HG03103 (cell line): ENCODE data around the gene WDR7.

ENCODE experiments used
- ATAC-seq: cut with Tn5 transposase; IDR thresholded peaks from one replicate; pipeline ENCODE4 v1.9.1; 2021; ENCODE audit warnings: low read depth; ENCODE audit not compliant: unreplicated experiment

The WDR7 gene

DNA sequence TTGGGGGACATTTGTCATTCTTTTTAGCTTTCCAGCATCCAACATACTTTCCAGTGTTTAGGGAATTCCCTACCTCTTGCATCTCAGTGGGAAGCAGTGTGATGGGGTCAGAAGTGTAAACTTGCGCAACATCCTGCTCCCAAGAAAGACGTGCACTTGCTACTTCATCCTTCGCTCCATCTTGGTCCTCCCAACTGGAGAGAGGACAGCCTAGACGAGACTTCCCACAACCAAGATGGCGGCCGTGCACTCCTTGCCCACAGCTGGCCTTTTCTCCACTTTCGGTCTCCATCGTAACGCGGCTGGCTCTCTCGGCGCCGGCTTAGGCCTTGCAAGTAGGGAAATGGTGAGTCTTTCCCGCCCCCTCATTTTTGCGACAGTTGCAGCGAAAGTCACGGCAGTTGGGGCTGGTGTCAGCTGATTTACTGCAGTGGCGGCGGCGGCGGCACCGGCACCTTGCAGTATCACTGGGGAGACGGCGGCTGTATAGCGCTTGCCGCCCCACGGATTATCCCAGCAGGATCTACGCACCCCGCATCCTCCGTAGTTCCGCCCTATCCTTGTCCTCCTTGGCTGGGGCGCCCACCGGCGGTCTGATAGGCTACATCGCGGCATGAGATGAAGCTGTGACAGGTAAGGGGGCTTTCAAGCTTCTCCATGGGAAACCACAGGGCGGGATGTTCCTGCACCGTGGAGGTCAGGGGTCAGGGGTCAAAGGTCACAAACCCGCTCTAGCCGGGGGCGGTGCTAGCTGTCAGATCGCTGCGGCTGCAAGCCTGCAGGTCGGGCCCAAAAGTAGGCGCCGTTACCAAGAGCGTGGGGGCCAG is at the start of gene WDR7:
Gene WDR7 (plus strand): TSS at position 416 of the 827 bp plus-strand sequence. CDS start 21,157 bp downstream, outside the sequence.
- ATAC-seq, result peak; percentile 92

DNA sequence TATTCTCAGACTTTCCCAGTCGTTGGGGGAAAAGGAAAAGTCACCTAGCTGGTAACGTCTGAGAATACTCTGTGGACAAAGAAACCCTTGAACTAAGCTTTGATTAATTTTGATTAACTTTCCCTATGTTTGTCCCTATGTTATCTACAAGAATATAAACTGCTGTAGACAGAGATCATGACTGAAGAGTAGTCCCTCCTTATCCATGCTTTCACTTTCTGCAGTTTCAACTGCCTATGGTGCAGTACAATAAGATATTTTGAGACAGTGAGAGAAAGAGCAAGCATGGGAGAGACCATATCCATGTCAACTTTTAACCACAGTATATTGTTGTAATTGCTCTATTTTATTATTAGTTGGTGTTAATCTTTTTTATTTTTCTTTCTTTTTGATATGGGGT is 44.5 kb upstream of the WDR7 start:
- ATAC-seq, result no peak

DNA sequence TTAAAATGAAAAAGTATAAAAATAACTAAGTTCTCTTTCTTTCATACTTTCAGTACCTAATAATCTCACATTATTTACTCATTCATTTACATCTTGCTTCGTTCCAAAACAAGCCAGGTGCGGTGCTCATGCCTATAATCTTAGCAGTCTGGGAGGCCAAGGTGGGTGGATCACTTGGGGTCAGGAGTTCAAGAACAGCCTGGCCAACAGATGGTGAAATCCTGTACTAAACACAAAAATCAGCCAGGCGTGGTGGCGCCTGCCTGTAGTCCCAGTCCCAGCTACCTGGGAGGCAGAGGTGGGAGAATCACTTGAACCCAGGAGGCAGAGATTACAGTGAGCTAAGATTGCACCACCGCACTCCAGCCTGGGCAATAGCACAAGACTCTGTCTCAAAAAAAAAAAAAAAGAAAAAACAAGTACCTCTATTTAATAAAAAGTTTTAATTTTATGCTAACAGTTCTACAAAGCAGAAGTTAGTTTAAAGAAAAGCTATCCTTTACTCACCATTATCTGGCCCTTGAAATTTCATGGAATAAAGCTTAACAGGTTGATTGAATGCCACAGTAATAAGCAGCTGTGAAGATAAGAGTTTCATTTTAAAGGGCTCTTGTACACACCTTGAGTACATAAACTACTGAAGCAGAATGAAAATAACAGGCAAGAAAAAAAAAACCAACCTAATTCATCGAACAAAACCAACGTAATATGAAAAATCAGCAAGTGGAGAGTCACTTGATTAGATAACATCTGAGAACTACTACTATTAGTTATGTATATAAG is 35.2 kb upstream of the WDR7 start:
- no peak for ATAC-seq

DNA sequence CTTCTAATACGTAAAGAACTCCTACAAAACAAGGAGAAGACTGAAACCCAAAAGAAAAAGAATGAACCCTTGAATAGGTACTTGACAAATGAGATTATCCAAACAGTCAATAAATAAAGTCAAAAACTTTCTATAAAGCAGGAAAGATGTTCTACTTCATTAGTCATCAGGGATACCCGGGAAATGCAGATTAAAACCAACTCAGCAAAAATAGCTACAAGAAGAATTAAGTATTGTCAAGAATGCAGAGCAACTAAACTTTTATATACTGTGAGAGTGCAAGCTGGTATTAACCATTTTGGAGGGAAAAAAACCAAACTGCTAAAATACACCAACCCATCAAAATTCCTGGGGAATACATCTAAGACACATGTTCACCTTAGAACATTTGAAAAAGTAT is 23.2 kb upstream of the WDR7 start:
- ATAC-seq, result no peak

DNA sequence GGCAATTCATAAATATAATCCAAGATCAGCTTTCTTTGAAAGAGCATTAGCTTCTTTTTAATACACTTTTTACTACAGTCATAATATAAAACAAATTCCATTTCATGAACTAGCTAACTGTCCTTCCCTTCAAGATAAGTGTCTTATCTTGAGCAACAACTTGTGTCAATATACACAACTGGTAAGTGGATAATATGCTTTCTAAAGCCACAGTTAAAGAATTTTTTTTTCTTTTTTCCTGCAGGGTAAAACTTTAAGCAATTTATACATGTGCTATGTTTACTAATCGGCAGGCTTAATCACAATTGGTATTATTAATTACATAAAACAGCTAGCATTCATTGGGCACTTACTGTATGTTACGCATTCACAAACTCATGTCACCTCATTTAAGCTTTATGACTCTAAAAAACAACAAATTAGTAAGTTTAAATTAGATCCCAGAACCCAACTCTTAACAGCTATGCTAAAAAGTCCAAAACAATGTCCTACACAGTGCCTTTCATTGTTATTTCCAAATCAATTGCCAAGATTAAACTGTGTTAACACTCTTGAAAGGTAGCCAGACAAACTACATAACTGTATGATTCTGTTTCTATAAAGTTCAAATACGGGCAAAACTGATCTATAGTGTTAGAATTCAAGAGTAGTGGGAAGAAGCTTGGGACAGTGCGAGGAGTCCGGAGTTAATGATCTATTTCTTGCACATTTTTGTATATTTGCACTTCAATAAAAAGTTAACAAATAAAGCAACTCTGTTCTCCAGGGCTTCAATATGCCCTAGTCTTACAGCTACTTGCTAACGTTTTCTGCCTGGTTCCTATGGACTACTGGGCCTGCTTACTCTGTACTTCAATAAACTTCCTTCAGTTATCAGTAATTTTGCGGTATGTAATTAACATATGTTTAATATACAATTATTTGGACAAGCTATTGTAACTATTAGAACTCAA is 18.8 kb upstream of the WDR7 start:
- ATAC-seq, result no peak

DNA sequence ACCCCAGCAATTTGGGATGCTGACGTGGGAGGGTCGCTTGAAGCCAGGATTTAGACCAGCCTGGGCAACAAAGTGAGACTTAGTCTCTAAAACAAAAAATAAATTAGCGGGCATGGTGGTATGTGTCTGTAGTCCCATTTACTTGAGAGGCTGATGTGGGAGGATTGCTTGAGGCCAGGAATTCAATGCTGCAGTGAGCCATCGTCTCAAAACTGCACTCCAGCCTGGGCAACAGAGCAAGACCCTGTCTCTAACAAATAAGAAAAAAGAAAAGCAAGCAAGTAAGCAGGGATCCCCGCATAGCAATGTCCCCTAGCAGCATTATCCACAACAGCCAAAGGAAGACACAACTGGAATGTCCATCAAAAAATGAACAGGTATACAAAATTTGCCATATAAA is 16.2 kb upstream of the WDR7 start:
- ATAC-seq, result no peak

DNA sequence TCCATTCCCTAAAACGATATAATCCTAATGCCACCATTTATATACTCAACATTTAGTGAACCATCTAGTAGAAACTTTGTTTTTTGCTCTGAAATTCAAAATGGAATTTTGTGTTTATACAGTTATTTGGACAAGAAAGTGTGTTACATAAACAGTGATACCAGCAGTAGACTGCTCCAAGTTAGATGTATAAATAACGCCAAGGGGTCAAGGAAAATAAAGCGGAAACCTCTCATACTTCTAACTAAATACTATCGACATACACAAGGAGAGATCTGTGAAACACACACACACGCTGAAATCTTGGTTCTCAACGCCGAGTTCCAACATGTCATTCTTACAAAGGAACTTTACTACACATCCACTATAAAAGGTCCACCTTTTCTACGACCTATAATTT is 14.0 kb upstream of the WDR7 start:
- ATAC-seq, result no peak

DNA sequence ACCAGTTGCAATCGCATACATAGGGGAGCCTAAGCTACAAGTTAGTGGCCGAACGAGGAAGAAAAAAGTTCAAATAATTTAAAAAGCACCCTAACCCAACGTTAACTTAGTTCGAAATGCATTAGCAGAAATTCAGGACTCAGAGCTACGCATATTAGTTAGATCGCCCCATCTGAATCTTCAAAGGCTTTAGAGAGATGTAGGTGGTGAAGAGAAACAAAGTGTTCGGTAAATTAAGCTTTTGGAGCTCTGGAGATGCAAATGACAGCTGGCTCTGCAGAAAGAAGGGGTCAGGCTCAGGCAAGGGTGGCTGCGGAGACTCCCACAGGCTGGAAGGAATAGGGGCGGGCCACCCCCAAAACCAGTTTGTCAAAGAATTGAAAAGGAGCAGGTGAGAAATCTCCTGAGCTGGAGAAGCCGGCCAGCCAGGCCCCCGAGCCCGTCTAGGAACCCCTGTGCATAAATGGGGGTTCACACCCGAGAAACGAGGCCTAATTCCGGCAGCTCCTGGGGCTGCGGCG is 13.4 kb upstream of the WDR7 start:
- ATAC-seq, result peak; percentile 12

DNA sequence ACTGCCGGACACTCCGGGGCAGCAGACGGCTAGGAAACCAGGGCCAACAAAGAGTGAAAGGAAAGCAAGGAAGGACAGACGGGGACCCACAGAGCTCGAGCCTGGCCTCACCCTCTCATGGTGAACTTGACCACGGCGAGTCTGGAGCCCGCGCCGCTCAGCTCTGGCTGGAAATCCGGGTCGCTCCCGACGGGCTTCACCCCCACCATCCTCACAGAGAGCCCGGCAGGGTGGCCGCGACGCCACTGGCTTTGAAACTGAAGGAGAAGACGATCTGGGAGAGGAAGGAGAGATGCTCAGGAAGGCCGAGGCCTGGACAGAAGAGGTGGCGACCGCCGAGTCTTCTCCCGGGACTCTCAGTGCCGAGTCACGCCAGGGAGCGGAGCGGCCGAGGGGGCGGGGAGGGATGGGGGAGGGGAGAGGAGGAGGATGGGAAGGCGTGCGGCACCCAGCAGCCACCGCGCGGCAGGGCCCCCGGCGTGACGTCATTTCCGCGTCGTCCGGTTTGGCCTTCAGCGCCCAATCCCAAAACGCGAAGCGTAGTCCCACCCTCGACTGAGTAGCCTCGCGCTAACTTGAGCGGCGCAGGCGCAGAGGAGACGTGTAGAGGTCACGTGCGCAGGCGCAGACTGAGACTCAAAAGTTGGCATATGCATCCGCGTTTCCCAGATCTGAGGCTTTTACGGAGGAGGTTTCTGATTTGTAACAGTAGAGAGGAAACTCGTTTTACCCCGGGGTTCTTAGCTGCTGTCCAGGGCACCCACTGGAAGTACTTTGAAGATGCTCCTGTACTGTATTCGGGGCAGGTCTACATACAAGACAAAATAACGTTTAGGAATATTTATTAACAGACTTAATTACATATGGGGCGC is 12.7 kb upstream of the WDR7 start, which contains the start of gene TXNL1:
Gene TXNL1 (minus strand): TSS at position 361 of the 872 bp plus-strand sequence. CDS start 152 bp downstream, at position 209.
- peak; percentile 94 for ATAC-seq

DNA sequence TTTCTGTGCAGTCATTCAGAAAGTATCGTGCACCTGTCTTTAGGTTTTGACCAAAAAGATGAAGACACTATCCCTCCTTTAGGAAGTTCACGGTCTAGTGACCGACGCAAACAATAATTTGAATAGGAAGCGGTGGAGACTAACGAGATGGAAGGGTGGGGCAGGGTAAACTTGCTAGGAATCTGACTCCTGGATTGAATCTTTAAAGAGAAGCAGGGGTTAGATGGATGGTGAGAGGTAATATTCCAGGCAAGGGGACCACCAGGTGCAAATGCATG is 12.1 kb upstream of the WDR7 start:
- ATAC-seq, result no peak

DNA sequence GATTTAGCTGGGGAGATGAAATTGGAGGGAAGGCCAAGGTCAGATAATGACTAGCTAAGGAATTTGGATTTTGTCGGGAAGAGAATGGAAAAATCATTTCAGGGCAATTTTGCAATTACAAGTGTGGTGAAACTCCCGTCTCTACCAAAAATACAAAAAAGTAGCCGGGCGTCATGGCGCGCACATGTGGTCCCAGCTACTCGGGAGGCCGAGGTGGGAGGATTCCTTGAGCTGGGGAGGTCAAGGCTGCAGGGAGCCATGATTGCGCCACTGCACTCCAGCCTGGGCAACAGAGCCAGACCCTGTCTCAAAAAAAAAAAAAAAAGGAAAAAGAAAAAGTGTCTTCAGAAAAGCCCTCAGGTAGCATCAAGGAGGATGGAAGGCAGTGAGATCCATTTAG is 11.6 kb upstream of the WDR7 start:
- no peak for ATAC-seq

DNA sequence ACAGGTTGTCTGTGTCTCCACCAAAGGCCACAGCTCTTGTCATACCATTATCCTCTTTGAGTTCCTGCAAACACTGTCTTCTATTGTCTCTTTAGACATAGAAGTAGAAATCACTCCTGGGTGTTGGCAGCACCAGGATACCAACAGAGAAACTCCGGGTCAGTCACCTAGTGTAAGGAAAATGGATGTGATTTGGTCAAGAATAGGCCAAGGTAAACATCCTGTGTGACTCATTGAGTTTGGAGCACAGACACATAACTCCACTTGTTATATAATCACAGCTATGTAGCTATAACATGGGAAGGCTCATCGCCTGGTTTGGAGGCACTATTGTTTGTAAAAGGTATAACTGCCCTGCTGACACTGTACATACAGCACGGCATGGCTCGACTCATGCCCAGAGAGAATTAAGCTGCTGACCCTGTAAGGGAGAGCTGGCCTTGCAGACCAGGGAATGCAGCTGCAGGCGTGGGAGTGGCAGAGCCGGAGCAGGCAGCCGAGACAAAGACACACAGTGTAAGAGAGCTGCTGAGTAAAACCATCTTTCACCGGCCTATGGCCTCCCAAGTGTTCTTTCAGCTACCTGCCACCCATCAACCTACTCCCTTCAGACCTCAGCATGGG is 9.3 kb upstream of the WDR7 start:
- ATAC-seq, result no peak

DNA sequence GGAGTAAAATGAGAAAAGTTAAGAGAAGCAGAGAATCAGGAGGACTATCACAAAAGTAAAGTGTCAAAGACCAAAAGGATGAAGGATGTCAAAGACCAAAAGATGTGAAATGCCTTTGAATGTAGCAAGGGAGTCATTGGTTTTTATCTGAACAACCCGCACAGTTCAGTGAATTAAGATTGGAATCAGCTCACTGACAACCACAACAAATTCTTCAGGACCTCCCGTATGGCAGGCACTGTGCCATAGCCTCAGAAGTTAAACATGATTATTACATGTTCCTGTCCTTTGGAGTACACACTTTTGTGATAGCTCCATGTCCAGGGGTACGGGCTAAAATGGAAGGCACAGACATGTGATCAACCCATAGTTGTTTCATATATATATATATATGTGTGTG is 7.8 kb upstream of the WDR7 start:
- no peak for ATAC-seq

DNA sequence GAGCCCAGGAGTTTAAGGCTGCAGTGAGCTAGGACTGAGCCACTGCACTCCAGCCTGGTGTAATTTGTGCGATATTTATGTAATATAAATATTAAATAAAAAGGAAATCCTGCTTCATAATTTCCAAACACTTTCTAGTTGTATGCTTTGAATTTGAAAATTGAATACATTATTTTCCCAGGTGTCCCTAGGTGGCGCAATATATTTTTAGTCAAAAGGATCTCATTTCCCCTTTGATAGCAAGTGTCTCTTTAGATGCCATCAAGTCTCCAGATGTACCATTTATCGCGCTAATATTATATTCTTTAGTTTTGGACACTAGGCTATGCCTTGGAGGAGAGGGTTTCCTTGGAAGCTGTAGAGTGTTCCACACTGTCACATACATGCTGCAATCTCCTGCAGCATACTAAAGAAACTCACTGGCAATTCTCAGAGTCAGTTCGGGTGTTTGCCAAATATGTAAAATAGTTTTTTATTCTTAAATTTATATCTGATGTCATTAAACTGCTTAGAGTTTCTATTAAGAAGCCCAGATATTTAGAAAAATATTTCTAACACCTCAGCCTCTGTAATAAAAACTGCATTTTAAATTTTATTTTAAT is 5.6 kb upstream of the WDR7 start:
- ATAC-seq, result no peak

DNA sequence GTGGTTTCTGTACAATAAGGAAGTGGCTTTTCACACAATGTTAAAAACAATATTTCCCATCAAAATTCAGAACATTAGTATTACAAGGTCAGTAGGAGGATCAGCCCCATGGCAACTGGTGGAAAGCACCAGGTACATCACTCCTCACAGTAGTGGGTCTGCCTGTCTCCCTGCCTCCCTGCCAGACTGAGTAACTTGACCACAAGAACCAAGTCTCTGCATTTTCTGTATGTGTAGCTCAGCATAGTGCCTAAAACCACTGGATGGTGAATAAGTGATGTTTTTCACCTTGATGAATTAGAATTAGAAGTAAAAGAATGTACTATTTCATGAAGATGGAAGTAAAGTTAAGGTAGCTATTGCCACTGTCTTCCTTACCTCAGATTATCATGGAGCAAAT is 4.1 kb upstream of the WDR7 start:
- no peak for ATAC-seq

DNA sequence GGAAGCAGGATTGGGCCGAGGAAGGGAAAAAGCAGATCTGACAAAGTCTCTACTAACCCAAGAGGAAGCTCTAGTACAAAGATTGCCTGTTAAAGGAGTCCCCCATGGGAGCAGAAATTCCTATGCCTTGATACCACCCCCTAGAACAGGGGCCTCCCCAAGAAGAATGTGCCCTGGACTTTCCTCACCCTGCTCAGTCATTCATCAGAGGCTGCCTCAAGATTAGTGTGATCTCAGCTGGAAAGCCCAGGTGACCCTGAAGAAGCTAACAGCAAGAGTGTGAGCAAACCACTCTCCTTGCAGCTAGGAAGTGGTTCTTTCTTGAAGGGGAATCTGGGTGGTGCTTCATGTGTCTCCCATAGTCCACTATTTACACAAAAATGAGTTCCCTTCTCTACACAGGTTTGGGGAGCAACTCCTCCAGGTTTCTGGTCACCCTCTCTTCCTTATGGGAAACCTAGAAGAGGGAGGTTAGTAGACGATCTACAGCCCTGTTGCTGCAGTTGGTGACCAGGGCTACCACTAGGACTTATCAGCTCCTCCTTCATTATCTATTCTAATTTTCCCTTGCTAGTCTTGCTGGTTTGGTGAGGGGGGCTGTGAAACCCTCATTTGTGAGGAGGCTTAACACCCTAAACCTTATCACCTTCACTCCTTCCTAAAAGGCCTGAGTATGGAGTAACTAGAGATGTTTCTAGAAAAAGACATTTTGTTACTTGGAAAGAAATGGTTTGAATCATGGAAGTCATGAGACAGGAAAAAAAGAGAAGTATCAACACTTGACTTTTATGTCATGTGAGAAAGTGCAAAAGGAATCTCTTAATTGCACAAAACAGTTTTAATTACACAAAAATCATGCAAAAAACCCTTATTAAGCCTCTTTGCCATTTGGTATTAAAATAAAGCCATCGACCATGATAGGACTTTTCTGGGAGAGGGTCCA is 2.9 kb upstream of the WDR7 start:
- no peak for ATAC-seq

DNA sequence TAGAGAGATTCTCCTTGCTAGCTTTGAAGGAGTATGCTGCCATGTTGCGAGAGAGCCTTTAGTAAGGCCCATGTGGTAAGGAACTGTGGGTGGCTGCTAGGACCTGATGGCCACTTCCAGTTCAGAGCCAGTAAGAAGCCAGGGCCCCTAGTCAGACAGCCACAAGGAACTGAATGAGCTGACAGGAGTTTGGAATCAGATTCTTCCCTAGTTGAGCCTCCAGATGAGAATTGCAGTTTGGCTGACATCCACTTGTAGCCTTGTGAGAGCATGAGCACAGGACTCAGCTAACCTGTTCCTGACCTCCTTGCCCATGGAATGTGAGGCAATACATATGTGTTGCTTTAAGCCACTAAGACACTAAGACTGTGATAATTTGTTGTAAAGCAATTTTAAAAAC is 1.2 kb upstream of the WDR7 start:
- ATAC-seq, result no peak

DNA sequence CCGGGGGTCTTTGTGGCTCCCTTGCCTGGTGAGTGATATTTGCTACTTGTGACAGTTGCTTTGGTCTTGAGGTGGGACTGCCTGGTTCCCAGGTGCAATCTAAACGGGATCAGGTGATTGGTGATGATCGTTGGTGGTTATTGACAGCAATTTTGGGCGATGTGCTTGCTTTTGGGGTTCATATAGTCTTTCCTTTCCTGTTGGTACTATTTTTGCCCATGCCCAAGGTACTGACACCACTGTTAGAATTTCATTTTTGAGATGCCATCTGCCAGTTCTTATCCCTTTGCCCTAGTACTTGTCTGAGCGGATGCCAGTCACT is 573 bp downstream of the WDR7 start:
- ATAC-seq, result no peak
